Liver (tissue), 9 donors: Measurements from ENCODE around the gene ZMYND8. TPM values are rescaled to one million over a fixed set of nuclear protein-coding genes. Genes with fewer than 3 reads are reported as not detected.

ENCODE experiments used
- DNase-seq: peaks from one replicate; pipeline ENCODE4 v3.0.0-alpha.2; 2017; ENCODE audit warnings: low spot score
- H3K27ac ChIP-seq, 2 donors: one replicate each; pipeline ENCODE4 v1.7.0; 2013; ENCODE audit warnings: inconsistent platforms in 2 of 2, low read length in 2 of 2, control low read depth in 1 of 2, low read depth in 1 of 2, mild to moderate bottlenecking in 1 of 2
- H3K27me3 ChIP-seq, 4 donors: one replicate each; pipeline versions ENCODE4 v1.6.1 to v1.7.0; 2013; ENCODE audit warnings: low read length in 3 of 4, inconsistent platforms in 1 of 4, mild to moderate bottlenecking in 1 of 4, moderate library complexity in 1 of 4; ENCODE audit not compliant: control insufficient read depth in 4 of 4, insufficient read depth in 4 of 4
- H3K36me3 ChIP-seq, 4 donors: one replicate each; pipeline versions ENCODE4 v1.6.1 to v1.7.0; 2013; ENCODE audit warnings: low read length in 3 of 4, mild to moderate bottlenecking in 3 of 4, low read depth in 1 of 4, moderate library complexity in 1 of 4; ENCODE audit not compliant: control insufficient read depth in 4 of 4, insufficient read depth in 3 of 4
- H3K4me1 ChIP-seq, 4 donors: one replicate each; pipeline versions ENCODE4 v1.6.1 to v1.7.0; 2013; ENCODE audit warnings: low read length in 3 of 4, mild to moderate bottlenecking in 3 of 4, moderate library complexity in 1 of 4; ENCODE audit not compliant: control insufficient read depth in 4 of 4, insufficient read depth in 4 of 4
- H3K4me3 ChIP-seq, 3 donors: one replicate each; pipeline versions ENCODE4 v1.6.1 to v1.7.0; 2013; ENCODE audit warnings: low read length in 3 of 3, control low read depth in 1 of 3, low read depth in 1 of 3, mild to moderate bottlenecking in 1 of 3
- H3K9ac ChIP-seq, 2 donors: one replicate each; pipeline ENCODE4 v1.7.0; 2013; ENCODE audit warnings: low read length in 2 of 2, mild to moderate bottlenecking in 2 of 2, moderate library complexity in 2 of 2, control low read depth in 1 of 2, low read depth in 1 of 2
- H3K9me3 ChIP-seq, 4 donors: one replicate each; pipeline versions ENCODE4 v1.6.1 to v1.7.0; 2013; ENCODE audit warnings: low read length in 3 of 4; ENCODE audit not compliant: control insufficient read depth in 4 of 4
- ATF3 ChIP-seq: IDR thresholded peaks from 2 replicates; pipeline ENCODE4 v1.6.1; 2016; ENCODE audit warnings: antibody characterized with exemption
- CTCF ChIP-seq: fragments of 150-350 bp; IDR thresholded peaks from 2 replicates; pipeline ENCODE4 v1.5.1; 2017; ENCODE audit warnings: improper control_type of control experiment, low read depth, low read length; ENCODE audit not compliant: missing input control
- FOXA2 ChIP-seq: IDR thresholded peaks from 2 replicates; pipeline ENCODE4 v1.6.1; 2016; ENCODE audit warnings: antibody characterized with exemption
- GABPA ChIP-seq, 2 donors: IDR thresholded peaks in 1 of 2; conservative IDR thresholded peaks in 1 of 2; 2 replicates each; pipeline ENCODE4 v1.6.1; 2016; ENCODE audit warnings: antibody characterized with exemption in 2 of 2, mild to moderate bottlenecking in 1 of 2, moderate library complexity in 1 of 2
- HNF4A ChIP-seq, 2 donors: conservative IDR thresholded peaks; 2 replicates each; pipeline ENCODE4 v1.6.1; 2016; ENCODE audit warnings: antibody characterized with exemption in 2 of 2, mild to moderate bottlenecking in 2 of 2
- HNF4G ChIP-seq: IDR thresholded peaks from 2 replicates; pipeline ENCODE4 v1.6.1; 2016; ENCODE audit warnings: antibody characterized with exemption
- MAX ChIP-seq: IDR thresholded peaks from 2 replicates; pipeline ENCODE4 v1.6.1; 2016; ENCODE audit warnings: antibody characterized with exemption
- NR2F2 ChIP-seq: IDR thresholded peaks from 2 replicates; pipeline ENCODE4 v1.6.1; 2016; ENCODE audit warnings: antibody characterized with exemption
- RAD21 ChIP-seq, 2 donors: IDR thresholded peaks; 2 replicates each; pipeline ENCODE4 v1.6.1; 2016; ENCODE audit warnings: antibody characterized with exemption in 2 of 2, mild to moderate bottlenecking in 2 of 2
- REST ChIP-seq: IDR thresholded peaks from 2 replicates; pipeline ENCODE4 v1.6.1; 2016; ENCODE audit warnings: antibody characterized with exemption, mild to moderate bottlenecking
- RXRA ChIP-seq, 2 donors: IDR thresholded peaks; 2 replicates each; pipeline ENCODE4 v1.6.1; 2017 to 2018; ENCODE audit warnings: antibody characterized with exemption in 2 of 2, mild to moderate bottlenecking in 1 of 2
- YY1 ChIP-seq: IDR thresholded peaks from 2 replicates; pipeline ENCODE4 v1.6.1; 2016; ENCODE audit warnings: antibody characterized with exemption, mild to moderate bottlenecking
- WGBS: extraction: QIAGEN DNeasy Blood & Tissue Kit; methylation state at CpG from one replicate; pipeline ENCODE4 v1.1.7; 2013; 5-methylcytosine and 5-hydroxymethylcytosine counted together
- polyA plus RNA-seq, 2 donors: library from polyadenylated mRNA; stranded (reverse) in 1 of 2; unstranded in 1 of 2; fragments of 200-250 nt in 1 of 2; fragments of >200 nt in 1 of 2; fragmentation: Nextera tagmentation in 1 of 2; extraction: Ambion mirVana in 1 of 2; gene quantifications; one replicate each; pipeline versions ENCODE4 v1.2.1 to v1.2.3, GENCODE V29; 2013 to 2015
- total RNA-seq, 2 donors: library from RNA; depleted of rRNA; stranded (reverse); fragments of >200 nt; gene quantifications; one replicate each; pipeline ENCODE4 v1.2.3, GENCODE V29; 2014
- donor health status: healthy.
- donor health status: healthy.
- donor health status: healthy.
- donor health status: healthy.
- donor health status: healthy.

ZMYND8 gene
- total and polyA plus RNA-seq, 4 donors: 3.3 to 23.5 (median 6.8) TPM

- DNase-seq: no peak
- no peak overlapping the region for H3K9ac ChIP-seq
- no peak overlapping the region for H3K27ac ChIP-seq
- TF ChIP-seq RAD21 (IDR thresholded peaks at IDR 0.05): no peak
- no peak for TF ChIP-seq GABPA (IDR thresholded peaks at IDR 0.05 in 1 of 2, conservative IDR thresholded peaks at IDR 0.05 in 1 of 2)
- TF ChIP-seq MAX: no peak
- TF ChIP-seq RXRA (IDR thresholded peaks at IDR 0.05): no peak
- no peak for TF ChIP-seq YY1
- H3K4me3 ChIP-seq: no peak overlapping the region
- H3K9me3 ChIP-seq: no peaks in the 10 kb centered on the region
- H3K27me3 ChIP-seq: no peaks in the 10 kb centered on the region
- WGBS: 90% methylated on average over 8 of the region's 8 CpGs
- H3K36me3 ChIP-seq: peaks cover 3 to 29% (median 22%) of the 10 kb centered on the region in 4 donors
- no peaks in the 10 kb centered on the region for H3K4me1 ChIP-seq
These were observed 61.2 kb downstream of the ZMYND8 start for GRCh38 chr20:47295129-47295813.

DNA sequence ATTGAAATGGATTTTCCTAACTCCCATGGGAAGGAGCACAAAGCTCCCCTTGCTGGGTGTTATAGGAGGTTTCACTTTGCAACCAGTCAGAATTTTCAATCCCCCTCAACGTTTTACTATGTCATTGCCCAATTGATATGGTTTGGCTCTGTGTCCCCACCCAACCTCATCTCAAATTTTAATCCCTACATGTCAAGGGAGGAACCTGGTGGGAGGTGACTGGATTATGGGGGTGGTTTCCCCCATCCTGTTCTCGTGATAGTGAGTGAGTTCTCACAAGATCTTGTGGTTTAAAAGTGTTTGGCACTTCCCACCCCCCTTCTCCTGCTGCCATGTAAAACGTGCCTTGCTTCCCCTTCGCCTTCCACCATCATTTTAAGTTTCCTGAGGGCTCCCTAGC lies 62.9 kb downstream of the ZMYND8 start:
- H3K36me3 ChIP-seq: peaks cover 3 to 37% (median 24%) of the 10 kb centered on the region in 4 donors
- TF ChIP-seq FOXA2 (no peak), CTCF (no peak), HNF4G (no peak), HNF4A (conservative IDR thresholded peaks at IDR 0.05) (no peak), REST (no peak), NR2F2 (no peak), ATF3 (no peak), GABPA (IDR thresholded peaks at IDR 0.05 in 1 of 2, conservative IDR thresholded peaks at IDR 0.05 in 1 of 2) (no peak)

More for the DNA sequence above, 62.9 kb downstream of the ZMYND8 start:
- Histone ChIP-seq H3K9ac (no peak overlapping the region), H3K27me3 (no peaks in the 10 kb centered on the region), H3K9me3 (no peaks in the 10 kb centered on the region), H3K27ac (no peak overlapping the region), H3K4me1 (no peaks in the 10 kb centered on the region), H3K4me3 (no peak overlapping the region)
- no peak for DNase-seq
- 88% methylated on average over 4 of the region's 4 CpGs for WGBS
